SIG-M5 treated with dmso at 0.1 percent for 504 hours (cell line): Measurements from ENCODE around the gene HNRNPA0.
A peak's percentile ranks its signal among the peaks of the same experiment; 100 is the strongest.

Experiments used
- DNase-seq: peaks from one replicate; lab custom pipeline; 2025; ENCODE audit not compliant: unreplicated experiment; lab: John Stamatoyannopoulos, UW

Gene HNRNPA0

GRCh38 chr5:137754961-137755762 lies 999 bp upstream of the HNRNPA0 start:
- peak; percentile 52 for DNase-seq

- no peak for DNase-seq
Observed at GRCh38 chr5:137753691-137754187, 424 bp downstream of the HNRNPA0 start.

DNA sequence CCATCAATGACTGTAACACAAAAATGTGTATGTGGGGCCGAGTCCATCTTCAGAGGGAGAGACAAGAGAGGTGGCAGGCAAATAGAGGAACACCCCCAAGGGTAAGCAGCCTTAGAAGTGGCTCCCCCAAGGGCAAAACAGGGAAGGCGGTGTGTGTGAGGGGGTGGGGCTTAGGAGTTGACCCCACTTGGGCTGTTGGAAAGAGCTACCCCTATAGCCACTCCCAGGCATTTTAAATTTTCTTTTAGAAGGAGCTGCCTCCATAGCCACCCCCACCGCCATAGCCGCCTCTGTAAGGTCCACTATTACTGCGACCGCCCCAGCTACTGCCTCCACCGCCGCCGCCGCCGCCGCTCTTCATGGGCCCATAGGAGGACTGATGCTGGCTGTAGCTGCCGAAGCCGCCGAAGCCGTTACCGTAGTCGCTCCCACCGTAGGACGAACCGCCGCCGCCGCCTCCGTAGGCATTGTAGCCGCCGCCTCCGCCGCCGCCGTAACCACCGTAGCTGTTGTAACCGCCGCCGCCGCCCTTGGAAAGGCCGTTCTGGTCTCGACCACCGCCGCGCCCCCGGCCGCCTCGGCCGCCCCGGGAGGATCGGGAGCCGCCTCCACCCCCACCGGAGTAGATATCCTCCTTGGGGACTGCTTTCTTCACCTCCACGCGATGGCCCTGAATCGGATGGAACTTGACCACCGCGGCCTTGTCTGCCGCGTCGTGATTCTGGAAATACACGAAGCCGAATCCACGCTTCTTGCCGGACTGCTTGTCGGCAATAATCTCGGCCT lies 1.1 kb downstream of the HNRNPA0 start:
- DNase-seq = peak; percentile 83

DNA sequence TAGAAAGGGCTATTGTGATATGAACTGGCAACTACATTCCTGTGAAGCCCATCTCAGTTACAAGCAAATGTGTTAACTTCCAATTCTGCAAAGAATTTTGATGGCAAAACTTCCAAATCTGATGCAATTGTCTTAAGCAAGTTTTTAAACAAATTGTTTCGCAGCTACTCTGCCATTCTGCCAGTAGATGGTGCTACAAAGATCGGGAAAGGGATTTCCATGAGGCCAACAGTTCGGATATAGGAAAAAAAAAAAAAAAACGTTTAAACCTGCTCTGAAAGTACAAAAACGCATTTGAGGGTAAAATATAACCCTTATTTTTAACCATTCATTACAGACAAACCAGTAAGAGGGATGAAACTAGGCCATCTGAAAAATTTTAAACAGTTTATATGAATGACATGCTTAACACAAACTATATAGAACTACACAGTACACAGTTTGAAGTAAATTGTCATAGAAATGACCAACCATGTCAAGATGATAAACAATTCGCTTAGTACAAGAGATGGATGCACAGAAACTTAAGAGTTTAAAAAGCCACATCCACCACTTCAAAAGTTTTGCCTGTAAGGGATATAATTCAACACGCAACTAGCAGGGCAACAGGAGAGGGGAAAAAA lies 2.2 kb downstream of the HNRNPA0 start:
- DNase-seq = peak; percentile 78

GRCh38 chr5:137750436-137750835 lies 3.7 kb downstream of the HNRNPA0 start:
- no peak for DNase-seq

DNA sequence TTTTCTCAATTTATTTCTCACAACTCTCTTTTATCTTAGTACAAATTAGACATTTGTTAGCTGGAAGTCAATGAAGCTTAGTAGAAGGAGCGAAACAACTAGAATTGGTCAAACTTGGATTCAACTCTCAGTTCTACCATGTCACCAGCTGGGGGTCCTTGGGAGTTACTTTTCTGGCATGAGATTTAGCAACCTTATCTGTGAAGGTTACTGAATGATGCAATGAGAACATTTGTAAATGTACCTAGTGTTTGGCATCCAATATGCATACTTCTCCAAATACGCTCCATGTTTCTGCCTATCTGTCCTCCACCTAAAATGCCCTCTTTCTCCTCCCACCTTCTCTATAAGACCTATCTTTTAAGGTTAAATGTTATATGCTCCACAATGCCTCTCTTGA lies 6.3 kb downstream of the HNRNPA0 start:
- DNase-seq = peak; percentile 18

- DNase-seq = peak; percentile 76
Observed at GRCh38 chr5:137743031-137743640, 11.0 kb downstream of the HNRNPA0 start.

GRCh38 chr5:137741718-137742117 lies 12.4 kb downstream of the HNRNPA0 start:
- DNase-seq = no peak

DNA sequence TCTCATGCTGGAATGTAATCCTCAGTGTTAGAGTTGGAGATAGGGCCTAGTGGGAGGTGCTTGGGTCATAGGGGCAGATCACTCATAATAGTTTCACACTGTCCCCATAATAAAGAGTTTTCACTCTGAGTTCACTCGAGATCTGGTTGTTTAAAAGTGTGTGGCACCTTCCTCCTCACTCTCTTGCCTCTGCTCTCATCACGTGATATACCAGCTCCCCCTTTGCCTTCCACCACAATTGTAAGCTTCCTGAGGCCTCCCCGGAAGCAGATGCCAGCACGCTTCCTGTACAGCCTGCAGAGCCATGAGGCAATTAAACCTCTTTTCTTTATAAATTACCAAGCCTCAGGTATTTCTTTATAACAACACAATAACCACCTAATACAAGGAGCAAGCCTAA lies 14.4 kb downstream of the HNRNPA0 start:
- DNase-seq = no peak

DNA sequence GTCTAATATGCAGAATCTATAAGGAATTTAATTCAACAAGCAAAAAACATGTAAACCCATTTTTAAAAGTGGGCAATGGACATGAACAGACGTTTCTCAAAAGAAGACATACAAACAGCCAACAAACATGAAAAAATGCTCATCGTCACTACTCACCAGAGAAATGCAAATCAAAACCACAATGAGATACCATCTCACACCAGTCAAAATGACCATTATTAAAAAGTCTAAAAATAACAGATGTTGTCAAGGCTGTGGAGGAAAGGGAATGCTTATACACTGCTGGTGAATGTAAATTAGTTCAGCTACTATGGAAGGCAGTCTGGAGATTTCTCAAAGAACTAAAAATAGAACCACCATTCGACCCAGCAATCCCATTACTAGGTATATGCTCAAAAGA lies 15.2 kb downstream of the HNRNPA0 start:
- no peak for DNase-seq

DNA sequence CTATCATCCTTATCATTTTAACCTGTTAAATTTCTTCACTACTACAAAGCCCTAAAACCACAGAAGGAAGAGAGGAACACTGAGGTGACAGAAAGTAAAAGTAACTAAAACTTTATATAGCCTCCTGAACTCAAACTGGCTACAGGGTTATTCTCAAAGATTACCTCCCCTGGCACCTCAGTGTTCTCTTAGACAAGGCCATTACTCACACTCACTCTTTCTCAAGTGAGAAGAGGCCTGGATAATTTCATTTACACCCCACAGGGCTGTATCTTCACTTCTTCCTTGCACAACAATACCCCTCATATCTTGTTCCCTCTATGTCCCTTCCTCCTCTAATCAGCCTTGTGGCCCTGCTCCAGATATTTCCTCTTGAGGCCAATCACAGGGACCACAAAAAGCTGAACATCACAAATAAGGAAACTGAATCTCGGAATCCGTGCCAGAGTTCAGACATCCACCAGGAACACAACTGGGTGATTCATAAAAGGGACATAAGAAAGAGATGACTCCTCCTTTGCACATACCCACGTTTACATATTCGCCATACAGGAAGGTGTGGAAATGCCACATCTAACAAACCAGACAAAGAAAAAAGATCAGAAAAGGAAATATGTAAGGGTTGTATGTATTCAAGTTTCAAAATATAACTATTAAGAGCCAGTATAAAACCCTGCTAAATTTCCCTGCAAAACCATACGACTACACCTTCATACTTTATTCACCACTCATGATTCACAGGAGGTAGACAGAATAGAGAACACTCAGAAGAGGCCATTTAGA lies 16.6 kb downstream of the HNRNPA0 start:
- DNase-seq = no peak

DNA sequence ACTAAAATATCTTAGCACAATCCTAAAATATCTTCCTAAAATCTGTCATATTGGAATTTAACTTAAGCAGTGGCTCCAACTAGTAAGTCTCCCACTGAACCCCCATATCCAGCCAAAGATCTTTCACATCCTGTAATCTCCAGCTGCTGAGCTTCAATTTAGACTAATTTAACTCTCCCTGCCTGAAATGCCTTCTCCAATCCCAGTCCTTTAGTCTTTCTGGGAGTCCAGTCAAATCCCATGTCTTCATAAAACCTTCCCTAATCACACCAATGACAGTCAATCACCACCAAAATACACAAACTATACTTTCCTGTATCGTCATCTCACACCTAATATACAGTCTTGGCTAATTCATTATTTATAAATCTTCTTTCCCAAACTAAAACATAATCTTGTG lies 17.7 kb downstream of the HNRNPA0 start:
- no peak for DNase-seq

- no peak for DNase-seq
Observed at GRCh38 chr5:137735555-137736284, 18.4 kb downstream of the HNRNPA0 start, which contains the start of gene KLHL3. Gene KLHL3, minus strand, starts transcription at chr5:137736089. Its CDS starts 443 bp downstream, at chr5:137735646.

GRCh38 chr5:137734962-137735554 lies 19.1 kb downstream of the HNRNPA0 start:
- DNase-seq = no peak

- DNase-seq = no peak
Observed at GRCh38 chr5:137734331-137734730, 19.8 kb downstream of the HNRNPA0 start.

GRCh38 chr5:137733922-137734321 lies 20.2 kb downstream of the HNRNPA0 start:
- DNase-seq = no peak

- DNase-seq = no peak
Observed at GRCh38 chr5:137733006-137733405, 21.2 kb downstream of the HNRNPA0 start.

DNA sequence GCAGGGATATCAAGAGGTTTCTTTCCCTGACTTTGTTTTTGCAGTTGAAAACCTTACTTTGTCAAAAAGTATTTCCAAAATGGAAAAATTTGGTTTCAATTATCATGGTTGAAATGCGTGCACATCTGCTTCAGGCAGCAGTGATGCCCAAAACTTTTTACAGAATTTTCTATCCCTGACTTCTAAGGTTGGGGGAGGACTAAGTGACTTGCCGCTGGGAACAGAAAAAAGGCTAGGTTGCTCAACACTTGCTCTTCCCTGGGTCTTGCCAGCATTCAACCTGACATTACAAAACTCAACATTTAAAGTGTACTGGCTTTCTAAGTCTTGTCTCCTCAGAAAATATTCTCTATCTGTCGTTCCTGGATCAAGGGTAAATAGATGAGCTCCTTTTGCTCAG lies 23.0 kb downstream of the HNRNPA0 start:
- peak; percentile 9 for DNase-seq

DNA sequence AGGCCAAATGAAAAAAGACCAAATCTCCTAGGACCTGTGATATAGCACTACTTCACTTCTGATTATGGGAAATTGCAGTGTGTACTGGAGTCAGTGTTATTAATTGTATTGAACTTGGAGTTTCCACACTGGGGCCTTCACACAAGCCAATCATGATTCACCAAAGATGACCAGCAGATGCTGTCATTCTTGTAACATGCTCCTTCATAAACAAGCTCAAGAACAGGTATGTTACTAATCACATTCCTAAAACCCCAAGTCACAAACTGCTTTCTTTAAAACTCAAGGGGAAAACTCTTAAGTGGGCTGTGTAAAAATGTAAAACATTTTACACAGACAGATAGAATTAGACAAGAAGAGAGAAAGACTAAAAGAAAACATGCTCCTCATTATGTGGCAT lies 23.8 kb downstream of the HNRNPA0 start:
- no peak for DNase-seq
